Neuron (in vitro differentiated cells): ENCODE measurements around the gene MYO1G.
"Not testable (repeated sequence)": the region's sequence is repeated elsewhere in the genome, so short reads cannot be mapped to it uniquely, and the experiment has no call there.

Experiments used
- H2AFZ ChIP-seq: one replicate; pipeline ENCODE4 v1.6.1; 2013; ENCODE audit warnings: low read depth, mild to moderate bottlenecking, inconsistent platforms, low read length, moderate library complexity
- H3K27me3 ChIP-seq: one replicate; pipeline ENCODE4 v1.6.1; 2013; ENCODE audit warnings: low read length; ENCODE audit not compliant: insufficient read depth
- H3K36me3 ChIP-seq: one replicate; pipeline ENCODE4 v1.6.1; 2013; ENCODE audit warnings: low read length; ENCODE audit not compliant: insufficient read depth
- H3K4me1 ChIP-seq: one replicate; pipeline ENCODE4 v1.6.1; 2013; ENCODE audit warnings: low read length; ENCODE audit not compliant: insufficient read depth
- H3K4me3 ChIP-seq: 2 replicates; pipeline ENCODE4 v1.5.1; 2013; ENCODE audit warnings: mild to moderate bottlenecking, low read length, moderate library complexity
- H3K9me3 ChIP-seq: one replicate; pipeline ENCODE4 v1.6.1; 2013; ENCODE audit warnings: low read length

MYO1G gene

GRCh38 chr7:44992004-44992795, 13.4 kb upstream of the MYO1G start:
- not testable (repeated sequence) for H3K4me3 ChIP-seq, H3K4me1 ChIP-seq, H2AFZ ChIP-seq, H3K27me3 ChIP-seq, H3K9me3 ChIP-seq, H3K36me3 ChIP-seq

- no peaks in the 10 kb centered on the region for H3K27me3 ChIP-seq
- H3K36me3 ChIP-seq, result no peaks in the 10 kb centered on the region
- no peak overlapping the region for H2AFZ ChIP-seq
- H3K4me3 ChIP-seq, result no peak overlapping the region
- peaks cover 3% of the 10 kb centered on the region for H3K9me3 ChIP-seq
- H3K4me1 ChIP-seq, result no peaks in the 10 kb centered on the region
Observed at GRCh38 chr7:44990109-44991023, 11.6 kb upstream of the MYO1G start.

GRCh38 chr7:44989132-44989531, 10.3 kb upstream of the MYO1G start:
- peaks cover 3% of the 10 kb centered on the region for H3K9me3 ChIP-seq
- H3K4me3 ChIP-seq, result no peak overlapping the region
- H3K4me1 ChIP-seq, result no peaks in the 10 kb centered on the region
- H3K27me3 ChIP-seq, result no peaks in the 10 kb centered on the region
- H2AFZ ChIP-seq, result no peak overlapping the region
- peaks cover 3% of the 10 kb centered on the region for H3K36me3 ChIP-seq

GRCh38 chr7:44988701-44989100, 9.9 kb upstream of the MYO1G start:
- Histone ChIP-seq H3K27me3 (no peaks in the 10 kb centered on the region), H3K4me1 (no peaks in the 10 kb centered on the region), H3K9me3 (peaks cover 3% of the 10 kb centered on the region), H3K4me3 (no peak overlapping the region), H3K36me3 (peaks cover 3% of the 10 kb centered on the region), H2AFZ (no peak overlapping the region)

- no peaks in the 10 kb centered on the region for H3K27me3 ChIP-seq
- no peak overlapping the region for H2AFZ ChIP-seq
- H3K4me3 ChIP-seq, result no peak overlapping the region
- H3K36me3 ChIP-seq, result peaks cover 9% of the 10 kb centered on the region
- H3K9me3 ChIP-seq, result peaks cover 3% of the 10 kb centered on the region
- no peaks in the 10 kb centered on the region for H3K4me1 ChIP-seq
Observed at GRCh38 chr7:44987996-44988395, 9.2 kb upstream of the MYO1G start.

- Histone ChIP-seq H3K9me3 (peaks cover 3% of the 10 kb centered on the region), H3K27me3 (no peaks in the 10 kb centered on the region), H3K36me3 (peaks cover 11% of the 10 kb centered on the region), H2AFZ (no peak overlapping the region), H3K4me1 (no peaks in the 10 kb centered on the region), H3K4me3 (no peak overlapping the region)
Observed at GRCh38 chr7:44987457-44987856, 8.6 kb upstream of the MYO1G start.

GRCh38 chr7:44986218-44987053, 7.6 kb upstream of the MYO1G start:
- no peaks in the 10 kb centered on the region for H3K4me1 ChIP-seq
- H2AFZ ChIP-seq, result no peak overlapping the region
- no peaks in the 10 kb centered on the region for H3K27me3 ChIP-seq
- peaks cover 12% of the 10 kb centered on the region for H3K36me3 ChIP-seq
- H3K9me3 ChIP-seq, result peaks cover 3% of the 10 kb centered on the region
- H3K4me3 ChIP-seq, result peak overlapping the region; percentile 50

GRCh38 chr7:44985900-44986217, 7.0 kb upstream of the MYO1G start:
- H3K4me3 ChIP-seq, result peak overlapping the region; percentile 50
- no peaks in the 10 kb centered on the region for H3K4me1 ChIP-seq
- H2AFZ ChIP-seq, result no peak overlapping the region
- H3K36me3 ChIP-seq, result peaks cover 12% of the 10 kb centered on the region
- peaks cover 3% of the 10 kb centered on the region for H3K9me3 ChIP-seq
- no peaks in the 10 kb centered on the region for H3K27me3 ChIP-seq

- H3K4me3 ChIP-seq, result no peak overlapping the region
- peaks cover 3% of the 10 kb centered on the region for H3K9me3 ChIP-seq
- H3K36me3 ChIP-seq, result peaks cover 12% of the 10 kb centered on the region
- no peak overlapping the region for H2AFZ ChIP-seq
- no peaks in the 10 kb centered on the region for H3K27me3 ChIP-seq
- H3K4me1 ChIP-seq, result no peaks in the 10 kb centered on the region
Observed at GRCh38 chr7:44985033-44985695, 6.3 kb upstream of the MYO1G start.

GRCh38 chr7:44984478-44984758, 5.6 kb upstream of the MYO1G start:
- no peaks in the 10 kb centered on the region for H3K4me1 ChIP-seq
- H3K36me3 ChIP-seq, result peaks cover 12% of the 10 kb centered on the region

GRCh38 chr7:44983742-44984477, 5.1 kb upstream of the MYO1G start:
- H3K4me3 ChIP-seq, result no peak overlapping the region
- no peaks in the 10 kb centered on the region for H3K27me3 ChIP-seq
- peaks cover 12% of the 10 kb centered on the region for H3K36me3 ChIP-seq

More at GRCh38 chr7:44984478-44984758, 5.6 kb upstream of the MYO1G start:
- Histone ChIP-seq H2AFZ (no peak overlapping the region), H3K9me3 (peaks cover 3% of the 10 kb centered on the region), H3K27me3 (no peaks in the 10 kb centered on the region), H3K4me3 (no peak overlapping the region)

GRCh38 chr7:44982970-44983369, 4.2 kb upstream of the MYO1G start:
- Histone ChIP-seq H3K4me1 (no peaks in the 10 kb centered on the region), H3K9me3 (peaks cover 3% of the 10 kb centered on the region), H3K36me3 (peaks cover 12% of the 10 kb centered on the region)

More at GRCh38 chr7:44983742-44984477, 5.1 kb upstream of the MYO1G start:
- Histone ChIP-seq H3K9me3 (peaks cover 3% of the 10 kb centered on the region), H3K4me1 (no peaks in the 10 kb centered on the region), H2AFZ (no peak overlapping the region)

More at GRCh38 chr7:44982970-44983369, 4.2 kb upstream of the MYO1G start:
- no peak overlapping the region for H3K4me3 ChIP-seq
- no peak overlapping the region for H2AFZ ChIP-seq
- no peaks in the 10 kb centered on the region for H3K27me3 ChIP-seq
